Posterior vena cava (tissue), 2 donors: ENCODE data around the gene STK24. TPM values are rescaled to one million over a fixed set of nuclear protein-coding genes. Genes with fewer than 3 reads are reported as not detected.
A peak's percentile ranks its signal among the peaks of the same experiment; 100 is the strongest.

ENCODE experiments used
- DNase-seq: peaks from one replicate; pipeline ENCODE4 v3.0.0-alpha.2; 2020; ENCODE audit warnings: low spot score
- intact Hi-C, 2 donors: fragments of 100-400 bp; cut with DNase I; formaldehyde crosslinking; loops; one replicate each; pipeline versions ENCODE4 v1.14.1 to v1.14.2; 2022 to 2023
- total RNA-seq, 2 donors: library from RNA; stranded (reverse); fragmentation: NEBNext Ultra II Directional; extraction: Animal tissue kit (Norgen Biotek cat#: 25700); gene quantifications; one replicate each; pipeline ENCODE4 v1.2.1, GENCODE V29; 2021
- donor health status: DM: yes; HTN: yes; CAD: no.
- donor health status: DM: yes; HTN: yes; CAD: no.

The STK24 gene
- total RNA-seq, 2 donors from 2014 or later = 57.3 to 62.6 TPM

- DNase-seq = peak; percentile 88
- intact Hi-C loops = no loop called here
These were observed 125.0 kb downstream of the STK24 start for GRCh38 chr13:98451676-98452470.

- no peak for DNase-seq
- intact Hi-C loops = loop anchor here in 1 of 2 donors (1.0 kb wide), 1 partner anchor 44 kb away; no protein-coding TSS in a partner anchor
These were observed 126.3 kb downstream of the STK24 start for GRCh38 chr13:98450539-98451111.

GRCh38 chr13:98450026-98450425, 126.9 kb downstream of the STK24 start:
- no peak for DNase-seq
- intact Hi-C loops = loop anchor here in 1 of 2 donors (1.0 kb wide), 1 partner anchor 44 kb away; no protein-coding TSS in a partner anchor

GRCh38 chr13:98449273-98449672, 127.6 kb downstream of the STK24 start:
- DNase-seq = no peak
- intact Hi-C loops = loop anchor here (5.0 to 10.0 kb wide), 3 partner anchors 203 to 304 kb away; partner anchors contain the start of gene FARP1 (in 1 of the 2)

- intact Hi-C loops = loop anchor here (5.0 to 10.0 kb wide), 3 partner anchors 204 to 304 kb away; partner anchors contain the start of gene FARP1 (in 1 of the 2)
- DNase-seq = no peak
These were observed 128.3 kb downstream of the STK24 start for GRCh38 chr13:98448642-98448928.

- DNase-seq = no peak
- intact Hi-C loops = loop anchor here (5.0 to 10.0 kb wide), 3 partner anchors 204 to 303 kb away; partner anchors contain the start of gene FARP1 (in 1 of the 2)
These were observed 128.8 kb downstream of the STK24 start for GRCh38 chr13:98447881-98448641.

- intact Hi-C loops = loop anchor here (5.0 to 10.0 kb wide), 3 partner anchors 205 to 302 kb away; partner anchors contain the start of gene FARP1 (in 1 of the 2)
- no peak for DNase-seq
These were observed 129.8 kb downstream of the STK24 start for GRCh38 chr13:98447130-98447529.

- intact Hi-C loops = loop anchor here (1.0 to 10.0 kb wide), 4 partner anchors 206 to 330 kb away; partner anchors contain the start of gene FARP1 (in 1 of the 2)
- DNase-seq = no peak
These were observed 130.7 kb downstream of the STK24 start for GRCh38 chr13:98446234-98446621.

GRCh38 chr13:98445340-98446233, 131.3 kb downstream of the STK24 start:
- intact Hi-C loops = loop anchor here (1.0 to 10.0 kb wide), 4 partner anchors 207 to 329 kb away; partner anchors contain the start of gene FARP1 (in 1 of the 2)
- peak; percentile 90 for DNase-seq

GRCh38 chr13:98444381-98444780, 132.5 kb downstream of the STK24 start:
- no peak for DNase-seq
- intact Hi-C loops = loop anchor here in 1 of 2 donors (10.0 kb wide), 1 partner anchor 300 kb away; the partner anchor contains the start of gene FARP1

GRCh38 chr13:98443800-98444325, 133.0 kb downstream of the STK24 start:
- intact Hi-C loops = loop anchor here in 1 of 2 donors (10.0 kb wide), 1 partner anchor 299 kb away; the partner anchor contains the start of gene FARP1
- no peak for DNase-seq

GRCh38 chr13:98443329-98443728, 133.6 kb downstream of the STK24 start:
- DNase-seq = no peak
- intact Hi-C loops = loop anchor here in 1 of 2 donors (10.0 kb wide), 1 partner anchor 299 kb away; the partner anchor contains the start of gene FARP1

- intact Hi-C loops = loop anchor here in 1 of 2 donors (10.0 kb wide), 1 partner anchor 298 kb away; the partner anchor contains the start of gene FARP1
- no peak for DNase-seq
These were observed 134.3 kb downstream of the STK24 start for GRCh38 chr13:98442391-98443230.

- intact Hi-C loops = loop anchor here in 1 of 2 donors (10.0 kb wide), 1 partner anchor 296 kb away; the partner anchor contains the start of gene FARP1
- no peak for DNase-seq
These were observed 135.7 kb downstream of the STK24 start for GRCh38 chr13:98441056-98441676.

GRCh38 chr13:98440390-98441055, 136.4 kb downstream of the STK24 start:
- intact Hi-C loops = loop anchor here (1.0 to 10.0 kb wide), 2 partner anchors 230 to 296 kb away; partner anchors contain the start of gene FARP1 (in 1 of the 2)

GRCh38 chr13:98439896-98440295, 137.0 kb downstream of the STK24 start:
- no peak for DNase-seq
- intact Hi-C loops = loop anchor here (1.0 to 10.0 kb wide), 2 partner anchors 230 to 295 kb away; partner anchors contain the start of gene FARP1 (in 1 of the 2)

More at GRCh38 chr13:98440390-98441055, 136.4 kb downstream of the STK24 start:
- DNase-seq = no peak
